Rectal smooth muscle tissue (tissue), 1 donor: ENCODE measurements around the gene POLE2.
"Not testable (repeated sequence)": the region's sequence is repeated elsewhere in the genome, so short reads cannot be mapped to it uniquely, and the experiment has no call there.

Source experiments
- H3K27ac ChIP-seq: one replicate; pipeline ENCODE4 v1.7.0; 2013; ENCODE audit warnings: low read depth, low read length, inconsistent platforms
- H3K27me3 ChIP-seq: one replicate; pipeline ENCODE4 v1.7.0; 2013; ENCODE audit warnings: low read length; ENCODE audit not compliant: control insufficient read depth, insufficient read depth
- H3K36me3 ChIP-seq: one replicate; pipeline ENCODE4 v1.7.0; 2013; ENCODE audit warnings: low read length; ENCODE audit not compliant: control insufficient read depth, insufficient read depth
- H3K4me1 ChIP-seq: one replicate; pipeline ENCODE4 v1.7.0; 2013; ENCODE audit warnings: low read length; ENCODE audit not compliant: control insufficient read depth, insufficient read depth
- H3K4me3 ChIP-seq: one replicate; pipeline ENCODE4 v1.7.0; 2013; ENCODE audit warnings: low read length
- H3K9ac ChIP-seq: one replicate; pipeline ENCODE4 v1.7.0; 2013; ENCODE audit warnings: low read length

The POLE2 gene

GRCh38 chr14:49687942-49688700 is at the start of gene POLE2:
Gene POLE2, minus strand, starts transcription at chr14:49688214. Its CDS starts 11 bp downstream, at chr14:49688203.
- Histone ChIP-seq H3K4me3 (peak within 1 kb of the TSS; percentile 76), H3K27ac (peak within 1 kb of the TSS; percentile 85), H3K36me3 (no peaks in the 10 kb centered on the region), H3K27me3 (no peaks in the 10 kb centered on the region), H3K4me1 (peaks cover 2% of the 10 kb centered on the region), H3K9ac (peak within 1 kb of the TSS; percentile 32)

DNA sequence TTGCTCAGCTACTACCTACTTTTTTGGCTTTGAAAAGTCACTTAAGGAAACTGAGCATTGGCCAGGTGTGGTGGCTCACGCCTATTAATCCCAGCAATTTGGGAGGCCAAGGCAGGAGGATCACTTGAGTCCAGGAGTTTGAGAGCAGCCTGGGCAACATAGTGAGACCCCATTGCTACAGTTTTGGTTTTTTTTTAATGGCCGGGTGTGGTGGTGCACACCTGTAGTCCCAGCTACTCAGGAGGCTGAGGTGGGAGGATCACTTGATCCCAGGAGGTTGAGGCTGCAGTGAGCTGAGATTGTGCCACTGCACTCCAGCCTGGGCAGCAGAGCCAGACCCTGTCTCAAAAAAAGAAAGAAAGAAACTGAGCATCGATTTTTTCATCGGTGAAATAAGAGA is 47.7 kb upstream of the POLE2 start:
- H3K4me1 ChIP-seq, H3K27me3 ChIP-seq, H3K36me3 ChIP-seq, H3K4me3 ChIP-seq, H3K27ac ChIP-seq, H3K9ac ChIP-seq: not testable (repeated sequence)

DNA sequence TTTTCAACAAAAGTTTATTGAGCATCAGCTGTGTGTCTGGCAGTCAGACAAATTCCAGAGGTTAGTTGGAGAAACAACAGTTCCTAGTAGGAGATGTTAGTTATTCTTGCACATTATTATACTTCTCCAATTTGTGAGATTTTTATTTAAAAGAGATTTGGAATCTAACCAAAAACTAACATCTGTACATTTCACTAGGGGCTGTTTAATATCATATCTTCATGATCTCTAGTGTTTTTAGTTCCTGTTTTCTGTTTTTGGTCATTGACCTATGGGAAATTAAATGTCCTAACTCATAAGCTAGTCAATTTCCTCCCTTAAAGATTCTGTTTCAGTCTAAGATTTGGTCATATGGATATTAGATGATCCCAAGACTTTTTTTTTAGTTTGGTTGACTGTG is 45.8 kb upstream of the POLE2 start:
- no peaks in the 10 kb centered on the region for H3K4me1 ChIP-seq
- no peak overlapping the region for H3K9ac ChIP-seq
- H3K27me3 ChIP-seq, result no peaks in the 10 kb centered on the region
- H3K27ac ChIP-seq, result no peak overlapping the region
- no peaks in the 10 kb centered on the region for H3K36me3 ChIP-seq
- no peak overlapping the region for H3K4me3 ChIP-seq

GRCh38 chr14:49732896-49733295 is 44.9 kb upstream of the POLE2 start:
- no peaks in the 10 kb centered on the region for H3K36me3 ChIP-seq
- H3K9ac ChIP-seq, result no peak overlapping the region
- no peak overlapping the region for H3K4me3 ChIP-seq
- H3K4me1 ChIP-seq, result no peaks in the 10 kb centered on the region
- no peak overlapping the region for H3K27ac ChIP-seq
- no peaks in the 10 kb centered on the region for H3K27me3 ChIP-seq

- no peak overlapping the region for H3K9ac ChIP-seq
- H3K4me1 ChIP-seq, result no peaks in the 10 kb centered on the region
- H3K4me3 ChIP-seq, result no peak overlapping the region
- no peaks in the 10 kb centered on the region for H3K27me3 ChIP-seq
- H3K27ac ChIP-seq, result no peak overlapping the region
- peaks cover 2% of the 10 kb centered on the region for H3K36me3 ChIP-seq
Observed at GRCh38 chr14:49727171-49727570, 39.2 kb upstream of the POLE2 start.

GRCh38 chr14:49721733-49722435 is 33.9 kb upstream of the POLE2 start:
- H3K4me1 ChIP-seq, H3K9ac ChIP-seq, H3K27ac ChIP-seq, H3K4me3 ChIP-seq, H3K27me3 ChIP-seq, H3K36me3 ChIP-seq: not testable (repeated sequence)

DNA sequence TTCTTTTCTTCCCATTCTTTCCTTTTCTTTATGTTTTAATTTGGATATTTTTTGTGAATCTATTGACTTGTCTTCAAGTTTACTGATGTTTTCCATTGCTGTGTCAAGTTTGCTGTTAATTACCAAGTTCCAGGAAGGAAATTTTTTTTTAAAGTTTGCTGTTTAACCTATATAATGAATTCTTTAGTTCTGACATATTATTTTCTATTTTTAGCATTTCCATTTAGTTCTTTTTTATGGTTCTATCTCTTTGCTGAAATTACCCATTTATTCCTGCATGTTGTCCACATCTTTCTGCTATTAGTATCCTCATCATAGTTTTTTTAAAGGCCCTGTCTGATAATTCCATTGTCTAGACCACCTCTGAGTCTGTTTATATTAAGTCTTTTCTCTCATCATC is 32.7 kb upstream of the POLE2 start:
- Histone ChIP-seq H3K4me3 (no peak overlapping the region), H3K27me3 (no peaks in the 10 kb centered on the region), H3K36me3 (no peaks in the 10 kb centered on the region), H3K27ac (no peak overlapping the region), H3K4me1 (no peaks in the 10 kb centered on the region), H3K9ac (no peak overlapping the region)

- H3K27me3 ChIP-seq, H3K9ac ChIP-seq, H3K4me1 ChIP-seq, H3K36me3 ChIP-seq, H3K4me3 ChIP-seq, H3K27ac ChIP-seq: not testable (repeated sequence)
Observed at GRCh38 chr14:49710993-49711392, 23.0 kb upstream of the POLE2 start.

GRCh38 chr14:49704471-49704870 is 16.5 kb upstream of the POLE2 start:
- H3K4me3 ChIP-seq, H3K9ac ChIP-seq, H3K27ac ChIP-seq, H3K36me3 ChIP-seq, H3K4me1 ChIP-seq, H3K27me3 ChIP-seq: not testable (repeated sequence)

GRCh38 chr14:49703965-49704364 is 16.0 kb upstream of the POLE2 start:
- Histone ChIP-seq H3K27ac (no peak overlapping the region), H3K9ac (no peak overlapping the region), H3K4me1 (no peaks in the 10 kb centered on the region), H3K27me3 (no peaks in the 10 kb centered on the region), H3K4me3 (no peak overlapping the region), H3K36me3 (no peaks in the 10 kb centered on the region)

GRCh38 chr14:49702725-49703124 is 14.7 kb upstream of the POLE2 start:
- no peak overlapping the region for H3K27ac ChIP-seq
- no peak overlapping the region for H3K4me3 ChIP-seq
- H3K9ac ChIP-seq, result no peak overlapping the region
- H3K36me3 ChIP-seq, result no peaks in the 10 kb centered on the region
- H3K4me1 ChIP-seq, result no peaks in the 10 kb centered on the region
- no peaks in the 10 kb centered on the region for H3K27me3 ChIP-seq

DNA sequence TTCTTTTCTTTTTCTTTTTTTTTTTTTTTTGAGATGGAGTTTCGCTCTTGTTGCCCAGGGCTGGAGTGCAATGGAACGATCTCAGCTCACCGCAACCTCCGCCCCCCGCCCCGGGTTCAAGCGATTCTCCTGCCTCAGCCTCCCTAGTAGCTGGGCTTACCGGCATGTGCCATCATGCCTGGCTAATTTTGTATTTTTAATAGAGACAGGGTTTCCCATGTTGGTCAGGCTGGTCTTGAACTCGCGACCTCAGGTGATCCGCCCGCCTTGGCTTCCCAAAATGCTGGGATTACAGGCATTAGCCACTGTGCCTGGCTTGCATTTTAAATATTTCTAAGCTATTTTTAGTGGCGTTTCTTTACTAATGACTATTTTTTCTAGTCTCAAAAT is 5.7 kb upstream of the POLE2 start:
- not testable (repeated sequence) for H3K27me3 ChIP-seq, H3K4me1 ChIP-seq, H3K36me3 ChIP-seq, H3K27ac ChIP-seq, H3K9ac ChIP-seq
- H3K4me3 ChIP-seq, result peak overlapping the region; percentile 88
